GM18868 (cell line): Measurements from ENCODE around the gene TPGS2.
"Not testable (repeated sequence)": the region's sequence is repeated elsewhere in the genome, so short reads cannot be mapped to it uniquely, and the experiment has no call there.

Experiments used
- ATAC-seq: cut with Tn5 transposase; IDR thresholded peaks from one replicate; pipeline ENCODE4 v1.9.1; 2021; ENCODE audit warnings: mild to moderate bottlenecking, moderate library complexity; ENCODE audit not compliant: unreplicated experiment

TPGS2 gene

DNA sequence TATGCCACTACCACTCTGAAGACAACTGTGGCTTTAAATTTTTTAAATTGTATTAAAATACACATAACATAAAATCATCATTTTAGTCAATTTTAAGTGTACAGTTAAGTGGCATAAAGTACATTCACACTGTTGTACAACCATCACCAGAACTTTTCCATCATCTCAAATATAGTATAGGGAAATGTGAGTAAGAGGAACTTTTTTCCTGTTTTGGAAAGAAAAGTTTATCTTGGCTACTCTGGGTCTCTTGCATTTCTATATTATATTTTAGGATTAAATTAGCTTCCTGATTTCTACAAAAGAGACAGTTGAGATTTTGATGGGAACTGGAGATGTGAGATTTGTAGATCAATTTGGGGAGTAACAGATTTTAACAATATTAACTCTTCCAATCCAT, 3.3 kb downstream of the TPGS2 start:
- no peak for ATAC-seq

DNA sequence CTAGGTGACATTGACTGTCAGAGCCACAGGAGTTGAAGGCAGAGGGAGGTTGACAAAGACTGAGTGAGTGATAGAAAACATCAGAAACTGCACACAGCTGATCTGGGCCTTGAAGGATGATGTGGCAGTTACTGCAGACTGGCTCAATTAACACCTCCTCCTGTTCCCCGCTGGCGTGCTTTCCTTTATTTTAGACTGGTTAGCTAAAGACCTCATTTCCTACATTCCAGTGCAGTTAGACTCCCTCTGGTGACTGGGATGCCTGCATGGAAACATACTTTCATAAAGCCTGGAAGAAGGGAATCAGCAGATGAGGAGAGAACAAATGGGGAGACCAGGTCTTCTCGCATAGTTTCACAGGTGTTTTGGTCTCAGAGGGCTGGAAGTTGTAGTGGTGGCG, 7.1 kb downstream of the TPGS2 start:
- ATAC-seq, result no peak

DNA sequence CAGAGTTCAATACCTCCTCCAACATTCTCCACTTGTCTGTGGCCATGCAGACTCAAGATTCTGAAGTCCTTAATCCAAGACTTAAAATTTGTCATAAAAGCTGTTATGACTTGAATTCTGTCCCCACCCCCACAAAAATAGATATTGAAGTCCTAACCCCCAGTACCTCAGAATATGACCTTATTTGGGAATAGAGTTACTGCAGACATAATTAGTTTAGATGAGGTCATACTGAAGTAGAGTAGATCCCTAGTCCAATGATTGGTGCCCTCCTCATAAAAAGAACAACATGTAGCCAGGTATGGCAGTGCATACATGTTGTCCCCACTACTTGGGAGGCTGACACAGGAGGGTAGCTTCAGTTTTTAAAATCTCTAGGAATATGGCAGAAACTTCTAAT, 9.2 kb downstream of the TPGS2 start:
- no peak for ATAC-seq

DNA sequence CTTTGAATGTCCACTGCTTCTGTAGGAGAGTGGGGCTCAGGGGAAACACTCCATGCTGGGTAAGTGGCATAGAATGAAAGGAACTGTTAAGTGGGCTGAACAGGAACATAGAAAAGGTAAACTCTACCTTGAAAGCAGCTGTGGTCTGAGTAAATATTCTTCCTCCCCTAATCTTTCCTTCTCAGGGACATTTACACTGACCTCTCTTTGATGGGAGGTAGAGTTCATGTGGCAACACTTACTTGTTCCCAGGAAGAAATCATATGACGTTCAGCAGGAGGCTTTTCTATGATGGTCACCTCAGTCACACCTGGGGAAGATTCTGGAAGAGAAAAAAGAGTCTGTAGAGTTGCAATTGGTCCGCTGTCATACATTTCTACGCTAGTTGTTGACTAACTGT, 10.2 kb downstream of the TPGS2 start:
- ATAC-seq, result no peak

DNA sequence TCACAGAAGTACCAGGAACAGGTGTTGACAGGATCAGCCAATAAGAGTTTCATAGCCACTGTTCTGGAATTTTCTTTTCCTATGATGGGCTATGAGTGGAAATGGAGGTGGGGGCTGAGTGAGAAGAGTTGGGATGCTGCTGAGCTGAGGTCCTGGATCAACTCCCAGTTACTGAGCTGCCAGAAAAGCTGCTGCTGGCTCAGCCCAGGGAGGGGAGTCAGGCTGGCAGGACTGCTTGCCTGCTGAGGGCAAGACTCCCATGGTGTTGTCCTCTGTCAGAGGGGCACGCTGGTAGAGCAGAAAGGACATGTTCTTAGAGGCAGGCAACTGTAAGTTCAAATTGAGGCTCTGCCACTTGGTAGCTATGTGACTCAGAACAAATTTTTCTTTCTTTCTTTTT, 11.8 kb downstream of the TPGS2 start:
- ATAC-seq, result no peak

DNA sequence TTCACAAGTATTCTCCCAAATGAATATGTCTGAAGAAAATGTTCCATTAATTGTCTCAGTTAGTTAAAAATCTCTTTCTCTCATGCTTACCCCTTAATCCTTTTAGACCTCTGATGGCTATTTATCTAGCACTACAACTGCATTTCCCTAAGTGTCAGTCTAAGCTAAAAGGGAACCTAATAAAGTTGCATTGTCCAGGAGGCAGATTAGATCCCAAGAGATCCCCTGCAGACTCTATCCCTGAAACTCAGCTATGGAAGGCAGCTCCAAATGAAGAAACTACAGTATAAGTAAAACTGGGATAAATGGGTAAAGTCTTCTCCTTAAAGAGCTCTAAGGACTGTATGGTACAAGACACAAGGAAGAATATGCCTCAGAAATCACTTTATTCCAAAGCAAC, 12.7 kb downstream of the TPGS2 start:
- not testable (repeated sequence) for ATAC-seq

DNA sequence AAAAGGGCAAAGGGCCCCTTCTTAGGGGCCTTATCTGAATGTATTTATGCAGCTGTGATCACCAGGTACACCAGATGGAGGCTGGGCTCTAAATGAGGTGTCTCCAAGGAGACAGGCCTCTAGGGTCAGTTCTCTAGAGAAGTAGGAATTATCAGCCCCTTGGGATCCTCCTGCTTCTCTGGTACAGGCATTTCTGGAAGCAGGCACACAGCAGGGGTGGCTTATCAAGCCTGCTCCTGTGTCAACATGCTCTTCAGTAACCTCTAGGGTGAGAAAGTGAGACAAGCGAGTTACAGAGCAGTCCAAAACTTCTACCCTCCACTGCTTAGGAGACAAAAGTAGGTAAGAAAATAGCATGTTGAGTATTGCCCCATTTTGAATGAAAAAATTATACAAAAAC, 13.8 kb downstream of the TPGS2 start:
- ATAC-seq, result no peak

DNA sequence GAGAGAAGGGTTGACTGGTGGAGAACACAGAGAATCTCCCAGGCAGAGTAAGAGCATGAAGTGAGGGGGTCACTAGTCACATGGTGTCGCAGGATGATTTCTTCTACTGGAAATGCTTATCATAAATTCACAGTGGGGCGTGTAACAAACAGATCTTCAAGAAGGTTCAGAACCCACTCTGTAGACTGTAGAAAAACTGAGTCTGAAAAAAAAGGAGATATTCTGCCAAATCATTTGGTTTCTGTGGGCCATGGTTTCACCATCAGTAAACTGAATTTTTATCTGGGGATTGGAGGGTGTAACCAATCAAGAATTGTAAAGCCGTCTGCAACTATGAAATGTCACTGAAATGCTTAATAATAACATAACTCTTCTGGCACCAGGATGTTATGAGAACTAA, 15.0 kb downstream of the TPGS2 start:
- no peak for ATAC-seq

DNA sequence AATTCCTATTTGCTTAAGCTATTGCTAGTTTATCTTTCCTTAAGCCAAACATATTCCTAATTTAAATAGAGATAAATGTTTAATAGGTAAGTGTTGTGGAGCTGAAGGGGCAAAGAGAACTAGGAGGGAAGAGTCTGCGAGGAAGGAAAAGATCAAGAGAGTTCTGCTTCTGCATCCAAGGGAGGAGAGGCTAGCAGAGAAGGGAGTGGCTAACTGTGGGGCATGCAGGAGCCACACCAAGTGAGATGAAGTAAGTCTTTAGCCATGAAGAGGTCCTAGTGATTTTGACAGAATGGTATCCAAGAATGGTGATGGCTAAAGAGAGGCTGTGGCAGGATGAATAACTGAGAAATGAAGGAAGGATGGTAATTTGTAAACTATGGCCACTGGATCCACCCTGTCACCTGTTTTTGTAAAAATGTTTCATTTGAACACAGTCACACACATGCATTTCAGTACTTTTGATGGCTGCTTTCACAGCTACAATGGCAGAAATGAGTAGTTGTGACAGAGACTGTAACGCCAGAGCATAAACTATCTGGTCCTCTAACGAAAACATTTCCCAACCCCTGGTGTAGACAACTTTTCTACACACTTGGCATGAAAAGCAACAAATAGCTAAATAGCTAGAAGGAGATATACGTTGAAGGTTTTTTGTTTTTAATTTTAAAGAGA, 15.6 kb downstream of the TPGS2 start:
- no peak for ATAC-seq

DNA sequence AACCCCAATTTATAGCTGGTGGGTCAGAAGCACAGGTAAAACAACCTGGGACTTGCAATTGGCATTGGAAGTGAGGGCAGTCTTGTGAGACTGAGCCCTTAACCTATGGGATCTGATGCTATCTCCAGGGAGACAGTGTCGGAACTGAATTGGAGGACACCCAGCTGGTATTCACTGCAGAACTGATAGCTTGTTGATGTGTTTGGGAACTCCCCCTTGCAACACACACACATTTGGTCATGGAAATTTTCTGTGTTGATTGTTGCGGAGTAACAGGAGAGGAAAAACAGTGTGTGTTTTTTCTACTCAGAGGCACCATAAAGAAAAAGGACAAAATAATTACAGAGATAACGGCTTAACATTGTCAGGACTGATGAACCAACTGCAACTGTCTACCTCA, 16.1 kb downstream of the TPGS2 start:
- no peak for ATAC-seq

DNA sequence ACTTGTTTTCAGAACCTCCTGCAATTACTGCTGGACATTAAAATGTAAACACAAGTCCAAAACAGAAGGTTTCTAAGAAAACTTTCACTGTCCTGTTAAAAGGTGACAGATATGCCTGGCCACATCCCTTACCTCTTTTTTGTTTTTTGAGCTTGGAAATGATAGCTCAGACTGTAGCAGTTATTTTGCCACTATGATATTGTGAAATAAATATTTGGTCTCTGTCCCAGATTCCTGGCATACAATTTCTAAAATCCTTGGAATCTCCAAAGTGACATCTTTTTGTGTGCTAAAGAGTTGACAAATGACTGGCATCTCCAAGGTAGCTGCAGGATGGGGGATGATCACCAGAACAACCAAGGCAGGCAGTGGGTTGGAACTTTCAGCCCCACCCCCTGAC, 16.8 kb downstream of the TPGS2 start:
- ATAC-seq, result no peak

DNA sequence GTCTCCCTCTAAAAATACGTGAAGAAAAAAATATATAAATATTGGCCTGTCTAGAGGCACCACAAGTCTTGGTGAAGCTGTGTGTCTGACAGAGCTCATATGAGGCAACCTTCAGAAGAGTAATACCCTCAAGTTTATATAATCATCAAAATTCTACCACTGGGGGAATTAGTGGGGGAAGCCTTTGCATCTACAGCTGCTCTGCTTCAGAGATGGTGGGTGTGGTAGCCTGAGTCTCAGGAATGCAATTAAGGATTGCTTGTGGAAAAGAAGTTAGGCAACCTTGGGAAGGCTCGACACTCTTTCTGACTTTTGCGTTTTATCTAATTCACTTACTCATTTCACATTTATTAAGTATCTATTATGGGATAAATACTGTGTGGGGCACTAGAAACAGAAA, 17.4 kb downstream of the TPGS2 start:
- ATAC-seq, result no peak

DNA sequence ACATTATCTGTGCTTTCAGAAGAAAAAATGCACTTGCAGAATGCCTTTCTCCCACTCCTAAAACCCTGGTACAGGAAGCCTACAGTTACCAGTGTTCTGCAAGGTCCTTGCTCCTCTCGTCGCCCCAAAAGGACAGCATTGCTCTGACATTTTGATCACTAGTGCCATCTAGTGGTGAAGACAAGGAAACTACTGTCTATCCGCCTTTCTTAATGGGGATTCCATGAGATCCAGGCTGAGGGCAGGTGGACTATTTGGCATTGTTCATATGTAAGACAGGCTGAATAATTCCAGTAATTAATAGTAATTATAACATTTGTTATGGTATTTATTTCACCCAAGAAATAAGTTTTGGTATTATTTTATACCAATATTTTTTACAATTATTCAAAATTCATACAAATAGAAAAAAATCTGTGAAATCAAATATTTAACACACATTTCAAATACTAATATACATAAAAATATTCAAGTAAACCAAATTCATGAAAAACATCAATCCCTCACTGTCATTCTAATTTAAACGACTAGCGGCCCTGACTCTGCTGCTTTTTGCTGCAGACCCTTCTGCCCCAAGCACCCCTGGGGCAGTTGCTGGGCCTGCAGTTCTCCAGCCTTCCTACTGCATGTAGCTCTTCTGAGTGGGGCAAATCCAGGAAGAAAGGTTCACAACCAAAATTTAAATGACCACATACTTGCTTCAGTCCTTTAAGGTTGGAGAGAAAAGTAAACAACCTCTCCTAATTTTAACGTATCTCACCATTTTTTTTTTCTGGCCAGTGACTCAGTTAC, 19.0 kb downstream of the TPGS2 start:
- ATAC-seq, result peak; percentile 99

DNA sequence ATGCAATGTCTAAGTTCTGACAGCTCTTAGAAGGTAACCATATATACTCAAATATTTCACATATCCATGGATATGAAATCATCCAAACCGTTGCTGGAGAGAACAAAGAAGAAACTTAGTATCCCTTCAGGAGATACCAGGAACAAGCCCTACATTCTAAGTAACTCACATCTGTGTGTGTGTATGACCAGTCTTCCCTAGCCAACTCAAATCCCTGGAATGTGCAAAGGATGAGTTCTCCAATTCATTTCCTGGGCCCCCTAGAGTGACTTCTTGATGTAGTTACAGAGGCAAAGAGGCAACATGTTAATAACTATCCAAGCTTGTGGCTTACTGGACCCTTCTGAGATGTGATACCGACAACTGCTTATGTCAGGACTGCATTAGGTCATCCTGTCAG, 20.1 kb downstream of the TPGS2 start:
- ATAC-seq, result no peak

DNA sequence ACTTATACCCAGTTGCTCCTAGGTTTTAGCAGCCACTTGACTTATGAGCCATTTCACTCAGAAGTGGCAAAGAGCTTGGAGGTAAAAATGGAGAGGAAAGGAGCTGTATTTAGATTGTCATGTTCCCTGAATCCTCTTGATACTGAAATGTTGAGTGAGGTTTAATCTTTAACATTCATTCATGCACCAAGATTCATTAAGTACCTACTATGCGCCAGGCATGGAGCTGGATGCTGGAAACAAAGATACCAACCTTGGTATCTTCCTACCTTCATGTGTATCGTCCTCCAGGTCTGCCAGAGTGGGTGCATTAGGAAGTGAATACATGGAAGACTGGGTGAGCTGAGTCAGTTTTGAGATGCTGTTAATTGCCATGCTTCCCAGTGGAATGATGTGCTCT, 23.7 kb downstream of the TPGS2 start:
- no peak for ATAC-seq

DNA sequence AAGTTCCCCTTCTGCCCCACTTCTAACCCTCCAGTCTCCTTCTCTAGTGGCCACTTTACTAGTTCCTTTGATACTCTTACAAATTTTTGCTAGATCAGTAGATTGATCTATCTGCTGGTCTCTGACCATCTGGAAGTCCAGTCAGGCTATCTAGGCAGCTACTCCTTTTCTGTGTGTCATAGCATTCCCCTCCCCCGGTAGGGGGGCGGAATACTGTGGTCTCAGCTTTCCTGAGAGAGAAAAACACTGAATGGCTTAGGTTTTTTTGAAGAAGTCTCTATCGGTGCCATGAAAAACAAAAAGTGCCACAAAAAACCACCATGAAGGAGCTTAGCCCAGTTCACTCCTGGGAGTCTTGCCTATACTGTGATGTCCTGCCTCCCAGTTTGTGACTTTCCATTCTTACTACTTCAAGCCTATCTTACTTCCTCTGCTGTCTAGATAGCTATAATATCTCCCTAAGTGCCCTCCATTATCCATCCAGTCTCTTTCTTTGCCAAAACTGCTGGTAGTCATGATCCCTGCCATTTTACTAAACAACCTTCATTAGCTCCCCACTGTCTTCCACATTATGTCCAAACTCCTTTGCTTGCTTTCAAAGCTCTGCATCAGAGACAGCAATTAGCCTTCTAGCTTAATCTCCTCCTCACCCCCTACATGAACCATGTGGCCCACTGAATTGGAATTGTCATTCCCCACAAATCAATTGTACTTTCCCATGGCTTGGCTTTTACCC, 29.9 kb downstream of the TPGS2 start:
- ATAC-seq, result no peak

DNA sequence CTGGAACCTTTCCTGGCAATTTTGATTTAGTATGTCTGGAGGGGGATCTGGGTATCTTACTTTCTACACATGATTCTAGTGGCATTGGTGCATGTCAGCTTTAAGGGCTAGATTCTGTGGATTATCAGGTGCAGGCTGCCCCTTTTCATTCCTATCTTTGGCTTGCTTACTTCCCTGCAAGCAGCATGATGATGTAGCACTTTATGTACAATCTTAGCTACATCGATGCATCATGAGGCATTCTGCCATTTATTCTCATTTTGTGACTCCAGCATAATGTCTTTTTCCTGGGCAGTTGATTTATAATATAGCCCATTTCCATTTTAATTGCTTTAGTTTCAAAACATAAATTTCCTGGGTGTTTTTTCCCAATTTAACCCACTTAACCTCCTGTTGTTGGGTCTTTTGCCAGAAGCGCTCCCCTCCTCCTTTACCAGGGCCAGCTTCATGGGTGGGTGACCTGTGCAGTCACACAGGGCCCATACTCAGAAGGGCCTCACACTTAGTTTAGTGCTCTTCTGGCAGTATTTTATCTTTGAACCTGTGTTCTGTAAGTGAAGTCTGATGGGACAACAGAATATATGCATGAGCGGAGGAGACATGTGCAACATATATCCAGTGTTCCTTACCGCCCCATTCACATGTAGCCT, 36.0 kb downstream of the TPGS2 start:
- ATAC-seq, result no peak

DNA sequence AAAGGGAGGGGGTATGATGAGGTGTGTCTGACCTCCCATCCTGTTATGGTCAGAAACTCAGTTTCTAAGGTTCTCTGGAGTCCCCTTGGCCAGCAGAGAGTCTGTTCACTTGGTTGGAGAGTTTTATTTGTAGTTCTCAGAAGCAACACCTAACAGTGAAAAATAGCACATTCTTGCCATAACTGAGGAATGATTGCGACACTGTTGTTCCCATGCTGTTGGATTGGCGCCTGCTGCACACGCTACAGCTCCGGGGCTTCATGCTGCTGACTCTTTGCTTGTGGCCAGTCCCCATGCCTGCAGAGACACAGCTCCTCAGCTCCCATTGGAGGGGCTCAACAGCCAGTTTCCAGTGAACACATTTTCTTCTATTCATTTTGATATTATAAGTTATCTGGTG, 42.1 kb downstream of the TPGS2 start:
- no peak for ATAC-seq

DNA sequence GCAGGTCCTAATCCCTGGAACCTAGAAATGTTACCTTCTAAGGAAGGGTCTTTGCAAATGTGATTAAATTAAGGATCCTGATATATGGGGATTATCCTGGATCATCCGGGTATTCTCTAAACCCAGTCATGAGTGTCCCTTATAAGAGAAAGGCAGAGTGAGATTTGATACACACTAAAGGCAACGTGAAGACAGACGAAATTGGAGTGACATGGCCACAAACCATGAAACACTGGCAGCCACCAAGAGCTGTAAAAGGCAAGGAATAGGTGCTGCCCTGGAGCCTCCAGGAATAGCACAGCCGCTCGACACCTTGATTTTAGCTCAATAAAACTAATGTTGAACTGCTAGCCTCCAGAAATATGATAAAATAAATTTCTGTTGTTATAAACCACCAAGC, 45.0 kb downstream of the TPGS2 start:
- ATAC-seq, result no peak

DNA sequence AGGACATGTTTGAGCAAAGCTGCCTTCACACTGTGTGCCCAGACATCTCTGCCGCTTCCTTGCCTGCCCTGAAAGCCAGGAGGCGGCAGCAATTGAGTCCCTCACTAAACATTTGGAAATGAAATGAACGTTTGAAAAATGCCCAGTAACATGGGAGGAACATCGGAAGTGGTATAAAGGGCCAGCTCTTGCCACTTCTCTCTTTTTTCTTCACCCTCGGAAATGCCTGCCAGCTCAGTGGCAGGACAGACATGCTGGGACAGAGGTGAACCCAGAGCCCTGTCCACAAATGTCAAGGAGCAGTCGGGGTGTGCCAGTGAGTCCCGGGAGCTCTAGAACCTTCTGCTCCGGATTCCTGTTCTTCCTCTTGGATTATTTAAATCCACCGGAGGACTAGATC, 46.1 kb downstream of the TPGS2 start:
- no peak for ATAC-seq

DNA sequence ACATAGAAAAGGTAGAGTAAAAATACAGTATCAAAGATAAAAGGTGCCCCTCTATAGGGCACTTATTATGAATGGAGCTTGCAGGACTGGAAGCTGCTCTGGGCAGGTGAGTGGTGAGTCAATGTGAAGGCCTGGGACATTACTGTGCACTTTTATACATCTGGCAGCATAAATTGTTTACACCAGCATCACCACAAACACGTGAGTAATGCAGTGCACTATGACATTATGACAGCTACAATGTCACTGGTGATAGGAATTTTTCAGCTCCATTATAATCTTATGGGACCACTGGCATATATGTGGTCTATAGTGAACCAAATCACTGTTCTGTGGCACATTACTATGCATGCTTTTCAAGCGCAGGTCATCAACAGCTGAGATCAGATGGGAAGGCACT, 48.1 kb downstream of the TPGS2 start:
- no peak for ATAC-seq

DNA sequence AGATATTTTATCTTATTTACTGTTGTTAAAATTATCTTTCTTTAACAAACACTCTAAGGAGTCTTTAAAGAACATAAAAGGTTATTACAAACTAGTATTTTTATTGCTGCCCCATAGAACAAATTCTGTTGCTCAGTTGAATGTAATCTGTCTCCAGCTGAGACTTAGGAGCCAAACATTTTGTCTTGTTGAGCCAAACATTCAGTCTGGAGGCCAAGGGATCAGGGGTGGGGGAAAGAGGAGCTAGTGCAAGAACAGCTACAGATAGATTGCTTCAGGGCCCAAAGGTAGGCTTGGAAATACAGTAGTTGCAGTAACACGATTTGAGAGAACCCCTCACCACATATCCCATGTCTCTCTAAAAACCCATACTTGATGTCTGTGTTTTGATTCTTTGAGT, 51.2 kb downstream of the TPGS2 start:
- ATAC-seq, result no peak
